WTC11 (cell line): ENCODE measurements around the gene RNF7. TPM values are rescaled to one million over a fixed set of nuclear protein-coding genes. Genes with fewer than 3 reads are reported as not detected.
A peak's percentile ranks its signal among the peaks of the same experiment; 100 is the strongest.

ENCODE experiments used
- ATAC-seq: fragments of 200-7000 bp; cut with Tn5 transposase; 2 replicates; pipeline ENCODE4 v1.10.0; 2021; ENCODE audit warnings: mild to moderate bottlenecking, moderate library complexity
- CTCF ChIA-PET: fragments of 300-600 bp; sonication (Branson Sonifier 250); formaldehyde crosslinking; loops from one replicate; lab custom pipeline; 2021; ENCODE audit warnings: antibody characterized with exemption; lab: Charles Lee
- POLR2A ChIA-PET: fragments of 350-600 bp; sonication (Branson Sonifier 250); formaldehyde crosslinking; loops from one replicate; lab custom pipeline; 2021; ENCODE audit warnings: antibody characterized with exemption; lab: Charles Lee
- DNase-seq: peaks from one replicate; pipeline ENCODE4 v3.0.0; 2021; ENCODE audit warnings: low spot score
- H3K27ac Mint-ChIP-seq: 2 replicates; pipeline ENCODE4 v1.8.0; 2021; ENCODE audit warnings: mixed read lengths
- H3K27me3 Mint-ChIP-seq: 2 replicates; pipeline ENCODE4 v1.8.0; 2021; ENCODE audit warnings: low read depth, mild to moderate bottlenecking, moderate library complexity, mixed read lengths
- H3K36me3 Mint-ChIP-seq: 2 replicates; pipeline ENCODE4 v1.8.0; 2021; ENCODE audit warnings: mixed read lengths
- H3K4me1 Mint-ChIP-seq: 2 replicates; pipeline ENCODE4 v1.8.0; 2022; ENCODE audit warnings: mixed read lengths
- H3K4me3 Mint-ChIP-seq: 2 replicates; pipeline ENCODE4 v1.8.0; 2021; ENCODE audit warnings: mild to moderate bottlenecking, moderate library complexity, mixed read lengths
- H3K9me3 Mint-ChIP-seq: 2 replicates; pipeline ENCODE4 v1.8.0; 2021; ENCODE audit warnings: mixed read lengths
- CBFB ChIP-seq: sonication (generic); formaldehyde crosslinking; IDR thresholded peaks from 2 replicates; pipeline ENCODE4 v1.8.1; 2022; ENCODE audit warnings: mild to moderate bottlenecking, low read depth, missing genetic modification reagents
- ESRRA ChIP-seq: sonication (generic); formaldehyde crosslinking; IDR thresholded peaks from 2 replicates; pipeline ENCODE4 v1.8.1; 2022; ENCODE audit warnings: mild to moderate bottlenecking, missing genetic modification reagents, borderline replicate concordance
- GRHL2 ChIP-seq: fragments of 250-450 bp; sonication (Bioruptor Pico); IDR thresholded peaks from 2 replicates; pipeline ENCODE4 v1.8.0; 2022; ENCODE audit warnings: mild to moderate bottlenecking, moderate library complexity; ENCODE audit not compliant: insufficient replicate concordance, severe bottlenecking
- HMGXB4 ChIP-seq: sonication (generic); formaldehyde crosslinking; IDR thresholded peaks from 2 replicates; pipeline ENCODE4 v1.8.1; 2023; ENCODE audit warnings: mild to moderate bottlenecking, moderate library complexity, missing genetic modification reagents
- KAT7 ChIP-seq: sonication (generic); formaldehyde crosslinking; IDR thresholded peaks from 2 replicates; pipeline ENCODE4 v1.8.1; 2023; ENCODE audit warnings: missing genetic modification reagents, mild to moderate bottlenecking, borderline replicate concordance
- MYBL2 ChIP-seq: sonication (generic); formaldehyde crosslinking; IDR thresholded peaks from 2 replicates; pipeline ENCODE4 v1.8.1; 2023; ENCODE audit warnings: mild to moderate bottlenecking, moderate library complexity, missing genetic modification reagents
- RELA ChIP-seq: sonication (generic); formaldehyde crosslinking; IDR thresholded peaks from 2 replicates; pipeline ENCODE4 v1.8.1; 2022; ENCODE audit warnings: missing genetic modification reagents, mild to moderate bottlenecking, borderline replicate concordance
- RORB ChIP-seq: fragments of 250-450 bp; sonication (Bioruptor Pico); IDR thresholded peaks from 2 replicates; pipeline ENCODE4 v1.9.0; 2021; ENCODE audit warnings: mild to moderate bottlenecking
- SP1 ChIP-seq: sonication (generic); formaldehyde crosslinking; conservative IDR thresholded peaks from 2 replicates; pipeline ENCODE4 v1.8.1; 2022; ENCODE audit warnings: missing genetic modification reagents
- TEAD1 ChIP-seq: sonication (generic); formaldehyde crosslinking; IDR thresholded peaks from 2 replicates; pipeline ENCODE4 v1.8.0; 2022; ENCODE audit warnings: mild to moderate bottlenecking, missing genetic modification reagents
- TP53 ChIP-seq: sonication (generic); formaldehyde crosslinking; IDR thresholded peaks from 2 replicates; pipeline ENCODE4 v1.8.1; 2023; ENCODE audit warnings: mild to moderate bottlenecking, missing genetic modification reagents
- ZNF232 ChIP-seq: sonication (generic); formaldehyde crosslinking; IDR thresholded peaks from 2 replicates; pipeline ENCODE4 v1.8.0; 2022; ENCODE audit warnings: mild to moderate bottlenecking, missing genetic modification reagents
- ZNF263 ChIP-seq: sonication (generic); formaldehyde crosslinking; IDR thresholded peaks from 2 replicates; pipeline ENCODE4 v1.8.1; 2022; ENCODE audit warnings: low read depth, mild to moderate bottlenecking, moderate library complexity, missing genetic modification reagents
- ZNF396 ChIP-seq: fragments of 250-450 bp; sonication (Bioruptor Pico); IDR thresholded peaks from 2 replicates; pipeline ENCODE4 v1.8.0; 2021; ENCODE audit warnings: mild to moderate bottlenecking, moderate library complexity, borderline replicate concordance
- total RNA-seq: library from RNA; stranded (reverse); gene quantifications from 3 replicates; pipeline ENCODE4 v1.2.3, GENCODE V29; 2021
- TF ChIP-seq, protein P1 (sequence below): fragments of 200-600 bp; IDR thresholded peaks from 2 replicates; pipeline ENCODE4 v1.8.0; 2022; ENCODE audit warnings: antibody characterized with exemption
- TF ChIP-seq, protein P2 (sequence below): sonication (generic); formaldehyde crosslinking; conservative IDR thresholded peaks from 2 replicates; pipeline ENCODE4 v1.8.1; 2023; ENCODE audit warnings: mild to moderate bottlenecking, low read depth, missing genetic modification reagents, moderate library complexity
- TF ChIP-seq, protein P3 (sequence below): sonication (generic); formaldehyde crosslinking; IDR thresholded peaks from 2 replicates; pipeline ENCODE4 v1.8.0; 2022; ENCODE audit warnings: mild to moderate bottlenecking, missing genetic modification reagents
- TF ChIP-seq, protein P4 (sequence below): sonication (generic); formaldehyde crosslinking; IDR thresholded peaks from 2 replicates; pipeline ENCODE4 v1.8.0; 2023; ENCODE audit warnings: mild to moderate bottlenecking, missing genetic modification reagents

Gene RNF7
- total RNA-seq, 1 experiment from 2014 or later: 133 TPM

DNA sequence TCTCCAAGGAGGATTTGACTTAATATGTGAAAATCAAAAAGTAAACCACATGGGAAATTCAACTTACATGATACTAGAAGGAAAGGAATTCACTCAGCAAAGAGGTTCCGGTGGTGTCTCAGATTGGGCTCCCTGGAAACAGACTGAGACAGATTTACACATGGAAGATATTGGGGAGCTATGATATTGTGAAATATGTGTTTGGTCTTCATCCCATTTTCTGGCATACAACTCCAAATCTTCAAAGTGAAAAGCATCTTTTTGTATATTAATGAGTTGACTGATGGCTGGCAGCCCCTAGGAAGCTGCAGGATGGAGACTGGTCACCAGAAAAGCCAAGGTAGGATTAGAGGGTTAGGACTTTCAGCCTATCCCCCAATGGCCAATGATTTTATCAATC is 54.4 kb downstream of the RNF7 start (continued):
- TF ChIP-seq, protein P1, sequence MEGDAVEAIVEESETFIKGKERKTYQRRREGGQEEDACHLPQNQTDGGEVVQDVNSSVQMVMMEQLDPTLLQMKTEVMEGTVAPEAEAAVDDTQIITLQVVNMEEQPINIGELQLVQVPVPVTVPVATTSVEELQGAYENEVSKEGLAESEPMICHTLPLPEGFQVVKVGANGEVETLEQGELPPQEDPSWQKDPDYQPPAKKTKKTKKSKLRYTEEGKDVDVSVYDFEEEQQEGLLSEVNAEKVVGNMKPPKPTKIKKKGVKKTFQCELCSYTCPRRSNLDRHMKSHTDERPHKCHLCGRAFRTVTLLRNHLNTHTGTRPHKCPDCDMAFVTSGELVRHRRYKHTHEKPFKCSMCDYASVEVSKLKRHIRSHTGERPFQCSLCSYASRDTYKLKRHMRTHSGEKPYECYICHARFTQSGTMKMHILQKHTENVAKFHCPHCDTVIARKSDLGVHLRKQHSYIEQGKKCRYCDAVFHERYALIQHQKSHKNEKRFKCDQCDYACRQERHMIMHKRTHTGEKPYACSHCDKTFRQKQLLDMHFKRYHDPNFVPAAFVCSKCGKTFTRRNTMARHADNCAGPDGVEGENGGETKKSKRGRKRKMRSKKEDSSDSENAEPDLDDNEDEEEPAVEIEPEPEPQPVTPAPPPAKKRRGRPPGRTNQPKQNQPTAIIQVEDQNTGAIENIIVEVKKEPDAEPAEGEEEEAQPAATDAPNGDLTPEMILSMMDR: no peak
- TF ChIP-seq, protein P2, sequence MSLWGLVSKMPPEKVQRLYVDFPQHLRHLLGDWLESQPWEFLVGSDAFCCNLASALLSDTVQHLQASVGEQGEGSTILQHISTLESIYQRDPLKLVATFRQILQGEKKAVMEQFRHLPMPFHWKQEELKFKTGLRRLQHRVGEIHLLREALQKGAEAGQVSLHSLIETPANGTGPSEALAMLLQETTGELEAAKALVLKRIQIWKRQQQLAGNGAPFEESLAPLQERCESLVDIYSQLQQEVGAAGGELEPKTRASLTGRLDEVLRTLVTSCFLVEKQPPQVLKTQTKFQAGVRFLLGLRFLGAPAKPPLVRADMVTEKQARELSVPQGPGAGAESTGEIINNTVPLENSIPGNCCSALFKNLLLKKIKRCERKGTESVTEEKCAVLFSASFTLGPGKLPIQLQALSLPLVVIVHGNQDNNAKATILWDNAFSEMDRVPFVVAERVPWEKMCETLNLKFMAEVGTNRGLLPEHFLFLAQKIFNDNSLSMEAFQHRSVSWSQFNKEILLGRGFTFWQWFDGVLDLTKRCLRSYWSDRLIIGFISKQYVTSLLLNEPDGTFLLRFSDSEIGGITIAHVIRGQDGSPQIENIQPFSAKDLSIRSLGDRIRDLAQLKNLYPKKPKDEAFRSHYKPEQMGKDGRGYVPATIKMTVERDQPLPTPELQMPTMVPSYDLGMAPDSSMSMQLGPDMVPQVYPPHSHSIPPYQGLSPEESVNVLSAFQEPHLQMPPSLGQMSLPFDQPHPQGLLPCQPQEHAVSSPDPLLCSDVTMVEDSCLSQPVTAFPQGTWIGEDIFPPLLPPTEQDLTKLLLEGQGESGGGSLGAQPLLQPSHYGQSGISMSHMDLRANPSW: no peak
- no peak for TF ChIP-seq ZNF232 (CRISPR knock-in tag)
- no peak for TF ChIP-seq SP1 (CRISPR knock-in tag)
- no peak for TF ChIP-seq ZNF263 (CRISPR knock-in tag)
- TF ChIP-seq, all 79 proteins: peak for 0

GRCh38 chr3:141793476-141794260 is 55.6 kb downstream of the RNF7 start:
- ChIA-PET CTCF (interaction anchor here (0.5 to 2.5 kb wide), 27 partner anchors 10 to 486 kb away, joined by 3 to 19 read pairs (median 4); partner anchors contain the start of genes ATP1B3 and GRK7), POLR2A (interaction anchor here (1.2 kb wide), 1 partner anchor 82 kb away, joined by 4 read pairs; no protein-coding TSS in a partner anchor)
- peak; percentile 80 for DNase-seq
- Mint-ChIP-seq H3K9me3 (peaks cover 5% of the 10 kb centered on the region), H3K4me1 (peaks cover 25% of the 10 kb centered on the region), H3K27me3 (peaks cover 32% of the 10 kb centered on the region), H3K27ac (no peak overlapping the region), H3K36me3 (no peaks in the 10 kb centered on the region), H3K4me3 (no peak overlapping the region)
- TF ChIP-seq TEAD1 (CRISPR knock-in tag): 0 out of 2 replicates have a peak, but pooled peaks have one; percentile 13
- TF ChIP-seq, protein P1: peak; percentile 25; the same call in 1 of the 2 replicates
- no peak for TF ChIP-seq RELA (CRISPR knock-in tag)
- peak; percentile 59 for ATAC-seq

DNA sequence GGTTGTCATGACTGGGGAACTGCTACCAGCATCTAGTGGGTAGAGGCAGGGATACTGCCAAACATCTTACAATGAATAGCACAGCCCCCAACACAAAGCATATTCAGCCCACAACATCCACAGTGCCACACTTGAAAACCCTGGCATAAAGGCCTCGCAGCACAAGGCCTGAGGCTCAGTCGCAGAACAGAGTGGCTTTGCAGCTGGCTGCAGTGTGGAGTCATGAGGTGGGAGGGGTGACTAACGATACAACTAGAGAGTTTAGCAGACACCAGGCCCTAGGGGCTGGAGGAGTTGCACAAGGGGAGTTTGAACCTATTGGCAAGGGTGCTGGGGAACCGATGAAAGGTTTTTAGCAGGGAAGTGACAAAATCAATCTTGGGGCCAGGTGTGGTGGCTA is 57.2 kb downstream of the RNF7 start:
- Mint-ChIP-seq H3K36me3 (no peaks in the 10 kb centered on the region), H3K27ac (no peak overlapping the region), H3K4me1 (peaks cover 29% of the 10 kb centered on the region), H3K27me3 (peaks cover 33% of the 10 kb centered on the region), H3K9me3 (peaks cover 5% of the 10 kb centered on the region; the same call in 1 of the 2 replicates), H3K4me3 (no peak overlapping the region)
- CTCF ChIA-PET: interaction anchor here (0.6 to 1.0 kb wide), 3 partner anchors 12 to 150 kb away, joined by 3 to 4 read pairs (median 3); no protein-coding TSS in a partner anchor
- POLR2A ChIA-PET: interaction anchor here (1.2 kb wide), 1 partner anchor 80 kb away, joined by 3 read pairs; no protein-coding TSS in a partner anchor
- ATAC-seq (no peak), DNase-seq (no peak)
- no peak for TF ChIP-seq TP53 (CRISPR knock-in tag)
- no peak for TF ChIP-seq KAT7 (CRISPR knock-in tag)
- TF ChIP-seq, protein P3, sequence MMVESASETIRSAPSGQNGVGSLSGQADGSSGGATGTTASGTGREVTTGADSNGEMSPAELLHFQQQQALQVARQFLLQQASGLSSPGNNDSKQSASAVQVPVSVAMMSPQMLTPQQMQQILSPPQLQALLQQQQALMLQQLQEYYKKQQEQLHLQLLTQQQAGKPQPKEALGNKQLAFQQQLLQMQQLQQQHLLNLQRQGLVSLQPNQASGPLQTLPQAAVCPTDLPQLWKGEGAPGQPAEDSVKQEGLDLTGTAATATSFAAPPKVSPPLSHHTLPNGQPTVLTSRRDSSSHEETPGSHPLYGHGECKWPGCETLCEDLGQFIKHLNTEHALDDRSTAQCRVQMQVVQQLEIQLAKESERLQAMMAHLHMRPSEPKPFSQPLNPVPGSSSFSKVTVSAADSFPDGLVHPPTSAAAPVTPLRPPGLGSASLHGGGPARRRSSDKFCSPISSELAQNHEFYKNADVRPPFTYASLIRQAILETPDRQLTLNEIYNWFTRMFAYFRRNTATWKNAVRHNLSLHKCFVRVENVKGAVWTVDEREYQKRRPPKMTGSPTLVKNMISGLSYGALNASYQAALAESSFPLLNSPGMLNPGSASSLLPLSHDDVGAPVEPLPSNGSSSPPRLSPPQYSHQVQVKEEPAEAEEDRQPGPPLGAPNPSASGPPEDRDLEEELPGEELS (CRISPR knock-in tag): no peak
- no peak for TF ChIP-seq RORB
- TF ChIP-seq ESRRA (CRISPR knock-in tag): no peak
- TF ChIP-seq HMGXB4: no peak
- TF ChIP-seq MYBL2 (CRISPR knock-in tag): no peak
- TF ChIP-seq, protein P4, sequence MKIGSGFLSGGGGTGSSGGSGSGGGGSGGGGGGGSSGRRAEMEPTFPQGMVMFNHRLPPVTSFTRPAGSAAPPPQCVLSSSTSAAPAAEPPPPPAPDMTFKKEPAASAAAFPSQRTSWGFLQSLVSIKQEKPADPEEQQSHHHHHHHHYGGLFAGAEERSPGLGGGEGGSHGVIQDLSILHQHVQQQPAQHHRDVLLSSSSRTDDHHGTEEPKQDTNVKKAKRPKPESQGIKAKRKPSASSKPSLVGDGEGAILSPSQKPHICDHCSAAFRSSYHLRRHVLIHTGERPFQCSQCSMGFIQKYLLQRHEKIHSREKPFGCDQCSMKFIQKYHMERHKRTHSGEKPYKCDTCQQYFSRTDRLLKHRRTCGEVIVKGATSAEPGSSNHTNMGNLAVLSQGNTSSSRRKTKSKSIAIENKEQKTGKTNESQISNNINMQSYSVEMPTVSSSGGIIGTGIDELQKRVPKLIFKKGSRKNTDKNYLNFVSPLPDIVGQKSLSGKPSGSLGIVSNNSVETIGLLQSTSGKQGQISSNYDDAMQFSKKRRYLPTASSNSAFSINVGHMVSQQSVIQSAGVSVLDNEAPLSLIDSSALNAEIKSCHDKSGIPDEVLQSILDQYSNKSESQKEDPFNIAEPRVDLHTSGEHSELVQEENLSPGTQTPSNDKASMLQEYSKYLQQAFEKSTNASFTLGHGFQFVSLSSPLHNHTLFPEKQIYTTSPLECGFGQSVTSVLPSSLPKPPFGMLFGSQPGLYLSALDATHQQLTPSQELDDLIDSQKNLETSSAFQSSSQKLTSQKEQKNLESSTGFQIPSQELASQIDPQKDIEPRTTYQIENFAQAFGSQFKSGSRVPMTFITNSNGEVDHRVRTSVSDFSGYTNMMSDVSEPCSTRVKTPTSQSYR (CRISPR knock-in tag): no peak
- no peak for TF ChIP-seq CBFB (CRISPR knock-in tag)
- TF ChIP-seq ZNF396 (CRISPR knock-in tag): no peak
- TF ChIP-seq GRHL2 (CRISPR knock-in tag): no peak
